HEK293 (cell line): ENCODE measurements around the gene TMEM98.

Experiments used
- CTCF ChIA-PET: fragments of 350-600 bp; formaldehyde crosslinking; extraction: SDS; loops from one replicate; lab custom pipeline; 2021; ENCODE audit warnings: antibody characterized with exemption; lab: Yijun Ruan, JAX
- POLR2A ChIA-PET: fragments of 300-600 bp; formaldehyde crosslinking; extraction: SDS; loops from one replicate; lab custom pipeline; 2020; ENCODE audit warnings: antibody characterized with exemption, inconsistent platforms; lab: Yijun Ruan, JAX
- H3K27ac ChIP-seq: fragments of 200-500 bp; sonication (Bioruptor generic); 2 replicates; pipeline ENCODE4 v1.5.1; 2014; ENCODE audit warnings: low read depth, low read length, control low read depth, inconsistent platforms; ENCODE audit errors: extremely low read depth
- H3K36me3 ChIP-seq, 2 experiments: fragments of 200-500 bp in 1 of 2; sonication (Bioruptor generic) in 1 of 2; 1 replicate in 1 of 2; 2 replicates in 1 of 2; pipeline ENCODE4 v1.5.1; 2014 to 2017; ENCODE audit warnings: inconsistent platforms in 2 of 2, low read length in 2 of 2; ENCODE audit not compliant: control insufficient read depth in 2 of 2, insufficient read depth in 1 of 2
- H3K4me1 ChIP-seq: fragments of 200-500 bp; sonication (Bioruptor generic); 2 replicates; pipeline ENCODE4 v1.5.1; 2014; ENCODE audit warnings: mild to moderate bottlenecking, low read length, inconsistent platforms; ENCODE audit not compliant: control insufficient read depth, insufficient read depth
- H3K4me3 ChIP-seq: 2 replicates; pipeline ENCODE4 v1.5.1; 2011; ENCODE audit warnings: low read depth, mild to moderate bottlenecking, control low read depth, low read length, moderate library complexity
- H3K9me3 ChIP-seq: fragments of 200-500 bp; sonication (Bioruptor generic); 2 replicates; pipeline ENCODE4 v1.5.1; 2014; ENCODE audit warnings: low read depth, low read length, inconsistent platforms; ENCODE audit not compliant: control insufficient read depth, insufficient read depth
- GLI2 ChIP-seq: fragments of 450-650 bp; formaldehyde crosslinking; IDR thresholded peaks from 2 replicates; pipeline ENCODE4; 2017; ENCODE audit warnings: missing biosample characterization, missing genetic modification characterization, low read depth, borderline replicate concordance
- GLIS1 ChIP-seq: fragments of 450-650 bp; formaldehyde crosslinking; IDR thresholded peaks from 2 replicates; pipeline ENCODE4 v1.5.1; 2016; ENCODE audit warnings: missing biosample characterization, missing genetic modification characterization
- HOXA7 ChIP-seq: sonication (generic); formaldehyde crosslinking; IDR thresholded peaks from 2 replicates; pipeline ENCODE4 v1.8.1; 2022; ENCODE audit warnings: missing genetic modification reagents, borderline replicate concordance
- HOXC10 ChIP-seq: sonication (generic); formaldehyde crosslinking; IDR thresholded peaks from 2 replicates; pipeline ENCODE4 v1.8.1; 2023; ENCODE audit warnings: mild to moderate bottlenecking, missing genetic modification reagents
- PRDM1 ChIP-seq: fragments of 450-650 bp; formaldehyde crosslinking; IDR thresholded peaks from 2 replicates; pipeline ENCODE4; 2016; ENCODE audit warnings: missing biosample characterization, missing genetic modification characterization
- SCRT2 ChIP-seq: fragments of 450-650 bp; formaldehyde crosslinking; IDR thresholded peaks from 2 replicates; pipeline ENCODE4 v1.5.1; 2016; ENCODE audit warnings: missing biosample characterization, missing genetic modification characterization
- SP3 ChIP-seq: fragments of 450-650 bp; formaldehyde crosslinking; IDR thresholded peaks from 2 replicates; pipeline ENCODE4 v1.5.1; 2016; ENCODE audit warnings: missing biosample characterization, missing genetic modification characterization
- ZBTB17 ChIP-seq: fragments of 450-650 bp; formaldehyde crosslinking; IDR thresholded peaks from 2 replicates; pipeline ENCODE4 v1.5.1; 2016; ENCODE audit warnings: missing biosample characterization, missing genetic modification characterization
- ZBTB20 ChIP-seq: fragments of 450-650 bp; formaldehyde crosslinking; IDR thresholded peaks from 2 replicates; pipeline ENCODE4 v1.5.1; 2016; ENCODE audit warnings: missing biosample characterization, missing genetic modification characterization
- ZBTB21 ChIP-seq: fragments of 450-650 bp; formaldehyde crosslinking; IDR thresholded peaks from 2 replicates; pipeline ENCODE4 v1.5.1; 2017; ENCODE audit warnings: missing biosample characterization, missing genetic modification characterization
- ZFP41 ChIP-seq: fragments of 450-650 bp; formaldehyde crosslinking; IDR thresholded peaks from 2 replicates; pipeline ENCODE4 v1.5.1; 2016; ENCODE audit warnings: missing biosample characterization, missing genetic modification characterization, borderline replicate concordance
- ZNF155 ChIP-seq: fragments of 450-650 bp; formaldehyde crosslinking; IDR thresholded peaks from 2 replicates; pipeline ENCODE4 v1.5.1; 2016; ENCODE audit warnings: missing biosample characterization, missing genetic modification characterization
- ZNF214 ChIP-seq: fragments of 450-650 bp; formaldehyde crosslinking; IDR thresholded peaks from 2 replicates; pipeline ENCODE4 v1.5.1; 2017; ENCODE audit warnings: missing biosample characterization, mild to moderate bottlenecking, missing genetic modification characterization, borderline replicate concordance
- ZNF501 ChIP-seq: fragments of 450-650 bp; formaldehyde crosslinking; IDR thresholded peaks from 2 replicates; pipeline ENCODE4 v1.5.1; 2016; ENCODE audit warnings: missing biosample characterization, missing genetic modification characterization
- ZNF621 ChIP-seq: fragments of 450-650 bp; formaldehyde crosslinking; IDR thresholded peaks from 2 replicates; pipeline ENCODE4 v1.5.1; 2017; ENCODE audit warnings: missing biosample characterization, missing genetic modification characterization
- ZNF707 ChIP-seq: fragments of 450-650 bp; formaldehyde crosslinking; IDR thresholded peaks from 2 replicates; pipeline ENCODE4 v1.5.1; 2016; ENCODE audit warnings: missing biosample characterization, missing genetic modification characterization
- ZNF768 ChIP-seq: fragments of 450-650 bp; formaldehyde crosslinking; IDR thresholded peaks from 2 replicates; pipeline ENCODE4 v1.5.1; 2018; ENCODE audit warnings: missing biosample characterization, mild to moderate bottlenecking, missing genetic modification characterization
- ZNF776 ChIP-seq: fragments of 450-650 bp; formaldehyde crosslinking; IDR thresholded peaks from 2 replicates; pipeline ENCODE4 v1.5.0; 2017; ENCODE audit warnings: missing biosample characterization, missing genetic modification characterization, borderline replicate concordance
- ZNF777 ChIP-seq: fragments of 450-650 bp; formaldehyde crosslinking; IDR thresholded peaks from 2 replicates; pipeline ENCODE4 v1.5.1; 2017; ENCODE audit warnings: missing biosample characterization, missing genetic modification characterization, borderline replicate concordance
- TF ChIP-seq, protein P1 (sequence below): fragments of 450-650 bp; formaldehyde crosslinking; IDR thresholded peaks from 2 replicates; pipeline ENCODE4 v1.5.1; 2016; ENCODE audit warnings: missing biosample characterization, missing genetic modification characterization, borderline replicate concordance

TMEM98 gene

GRCh38 chr17:32931686-32932085 lies 3.7 kb downstream of the TMEM98 start:
- H3K36me3 ChIP-seq = peaks cover 6 to 50% of the 10 kb centered on the region in 2 experiments; a peak in 2 of 3 replicates
- peaks cover 10% of the 10 kb centered on the region for H3K4me1 ChIP-seq
- H3K27ac ChIP-seq = no peak overlapping the region
- H3K4me3 ChIP-seq = no peak overlapping the region
- POLR2A ChIA-PET = interaction anchor here (1.0 kb wide), 1 partner anchor 11 kb away, joined by 4 read pairs; no protein-coding TSS in a partner anchor
- H3K9me3 ChIP-seq = no peaks in the 10 kb centered on the region
- CTCF ChIA-PET = interaction anchor here (0.7 to 1.6 kb wide), 3 partner anchors 9 to 171 kb away, joined by 3 to 7 read pairs (median 5); no protein-coding TSS in a partner anchor
- TF ChIP-seq HOXC10 (CRISPR knock-in tag) (no peak), ZBTB17 (tag by site-specific recombination) (no peak), ZNF777 (tag by site-specific recombination) (no peak), HOXA7 (CRISPR knock-in tag) (no peak), SP3 (no peak), ZNF214 (tag by site-specific recombination) (no peak), ZNF776 (tag by site-specific recombination) (no peak), GLIS1 (tag by site-specific recombination) (no peak), ZNF155 (tag by site-specific recombination) (no peak), ZNF707 (tag by site-specific recombination) (no peak), SCRT2 (tag by site-specific recombination) (no peak), ZNF501 (no peak), ZBTB20 (no peak), ZBTB21 (tag by site-specific recombination) (no peak), GLI2 (tag by site-specific recombination) (no peak)
- TF ChIP-seq, protein P1, sequence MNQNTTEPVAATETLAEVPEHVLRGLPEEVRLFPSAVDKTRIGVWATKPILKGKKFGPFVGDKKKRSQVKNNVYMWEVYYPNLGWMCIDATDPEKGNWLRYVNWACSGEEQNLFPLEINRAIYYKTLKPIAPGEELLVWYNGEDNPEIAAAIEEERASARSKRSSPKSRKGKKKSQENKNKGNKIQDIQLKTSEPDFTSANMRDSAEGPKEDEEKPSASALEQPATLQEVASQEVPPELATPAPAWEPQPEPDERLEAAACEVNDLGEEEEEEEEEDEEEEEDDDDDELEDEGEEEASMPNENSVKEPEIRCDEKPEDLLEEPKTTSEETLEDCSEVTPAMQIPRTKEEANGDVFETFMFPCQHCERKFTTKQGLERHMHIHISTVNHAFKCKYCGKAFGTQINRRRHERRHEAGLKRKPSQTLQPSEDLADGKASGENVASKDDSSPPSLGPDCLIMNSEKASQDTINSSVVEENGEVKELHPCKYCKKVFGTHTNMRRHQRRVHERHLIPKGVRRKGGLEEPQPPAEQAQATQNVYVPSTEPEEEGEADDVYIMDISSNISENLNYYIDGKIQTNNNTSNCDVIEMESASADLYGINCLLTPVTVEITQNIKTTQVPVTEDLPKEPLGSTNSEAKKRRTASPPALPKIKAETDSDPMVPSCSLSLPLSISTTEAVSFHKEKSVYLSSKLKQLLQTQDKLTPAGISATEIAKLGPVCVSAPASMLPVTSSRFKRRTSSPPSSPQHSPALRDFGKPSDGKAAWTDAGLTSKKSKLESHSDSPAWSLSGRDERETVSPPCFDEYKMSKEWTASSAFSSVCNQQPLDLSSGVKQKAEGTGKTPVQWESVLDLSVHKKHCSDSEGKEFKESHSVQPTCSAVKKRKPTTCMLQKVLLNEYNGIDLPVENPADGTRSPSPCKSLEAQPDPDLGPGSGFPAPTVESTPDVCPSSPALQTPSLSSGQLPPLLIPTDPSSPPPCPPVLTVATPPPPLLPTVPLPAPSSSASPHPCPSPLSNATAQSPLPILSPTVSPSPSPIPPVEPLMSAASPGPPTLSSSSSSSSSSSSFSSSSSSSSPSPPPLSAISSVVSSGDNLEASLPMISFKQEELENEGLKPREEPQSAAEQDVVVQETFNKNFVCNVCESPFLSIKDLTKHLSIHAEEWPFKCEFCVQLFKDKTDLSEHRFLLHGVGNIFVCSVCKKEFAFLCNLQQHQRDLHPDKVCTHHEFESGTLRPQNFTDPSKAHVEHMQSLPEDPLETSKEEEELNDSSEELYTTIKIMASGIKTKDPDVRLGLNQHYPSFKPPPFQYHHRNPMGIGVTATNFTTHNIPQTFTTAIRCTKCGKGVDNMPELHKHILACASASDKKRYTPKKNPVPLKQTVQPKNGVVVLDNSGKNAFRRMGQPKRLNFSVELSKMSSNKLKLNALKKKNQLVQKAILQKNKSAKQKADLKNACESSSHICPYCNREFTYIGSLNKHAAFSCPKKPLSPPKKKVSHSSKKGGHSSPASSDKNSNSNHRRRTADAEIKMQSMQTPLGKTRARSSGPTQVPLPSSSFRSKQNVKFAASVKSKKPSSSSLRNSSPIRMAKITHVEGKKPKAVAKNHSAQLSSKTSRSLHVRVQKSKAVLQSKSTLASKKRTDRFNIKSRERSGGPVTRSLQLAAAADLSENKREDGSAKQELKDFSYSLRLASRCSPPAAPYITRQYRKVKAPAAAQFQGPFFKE (tag by site-specific recombination) = no peak

DNA sequence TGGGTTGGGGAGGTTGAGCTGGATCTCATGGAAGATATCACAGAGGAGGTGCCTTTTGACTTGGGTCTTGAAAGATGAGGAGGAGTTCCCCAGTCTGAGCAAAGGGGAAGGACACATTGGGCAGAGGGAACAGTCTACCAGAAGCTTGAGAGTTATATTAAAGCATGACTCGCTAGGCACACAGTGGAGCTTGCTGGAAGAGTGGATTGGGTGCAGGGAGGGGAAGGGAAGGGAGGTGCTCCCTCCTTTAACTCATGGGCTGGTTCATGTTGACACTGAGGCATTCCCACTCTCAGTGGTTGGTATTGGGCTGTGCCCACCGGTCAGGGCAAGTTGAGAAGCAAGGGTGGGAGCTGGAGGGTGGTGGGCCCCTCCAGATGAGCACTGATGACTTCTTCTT lies 5.9 kb downstream of the TMEM98 start:
- Histone ChIP-seq H3K36me3 (peaks cover 10 to 66% of the 10 kb centered on the region in 2 experiments; a peak in 2 of 3 replicates), H3K9me3 (no peaks in the 10 kb centered on the region), H3K27ac (no peak overlapping the region), H3K4me1 (0 out of 2 replicates have a peak, but pooled peaks cover 3% of the 10 kb centered on the region), H3K4me3 (no peak overlapping the region)
- CTCF ChIA-PET = interaction anchor here (0.6 to 1.2 kb wide), 3 partner anchors 38 to 520 kb away, joined by 3 to 4 read pairs (median 4); partner anchors contain the start of gene MYO1D
- TF ChIP-seq ZNF621 (tag by site-specific recombination) (no peak), ZNF768 (tag by site-specific recombination) (no peak), PRDM1 (tag by site-specific recombination) (no peak), ZFP41 (tag by site-specific recombination) (no peak)
- POLR2A ChIA-PET = no interaction called here
